Endometrium (tissue), 2 donors: ENCODE results near the gene UHRF2.
"Not testable (repeated sequence)": the region's sequence is repeated elsewhere in the genome, so short reads cannot be mapped to it uniquely, and the experiment has no call there.

Source experiments
- FAIRE-seq: peaks from 2 replicates; lab custom pipeline; 2012; peaks lifted over from hg19 to GRCh38; lab: Jason Lieb, UNC
- donor health status: control.
- donor health status: control.

The UHRF2 gene

GRCh38 chr9:6412487-6413364 is at the start of gene UHRF2:
UHRF2 (plus strand) TSS chr9:6413199; CDS start chr9:6413491, 292 bp downstream.
- no peak for FAIRE-seq

- FAIRE-seq, result no peak
These were observed 45.7 kb upstream of the UHRF2 start for GRCh38 chr9:6367128-6367890.

- FAIRE-seq, result no peak
These were observed 44.2 kb upstream of the UHRF2 start for GRCh38 chr9:6368831-6369230.

GRCh38 chr9:6381477-6382012 is 31.5 kb upstream of the UHRF2 start:
- not testable (repeated sequence) for FAIRE-seq

GRCh38 chr9:6382681-6383080 is 30.3 kb upstream of the UHRF2 start:
- no peak for FAIRE-seq

- FAIRE-seq, result no peak
These were observed 29.3 kb upstream of the UHRF2 start for GRCh38 chr9:6383551-6384225.

- no peak for FAIRE-seq
These were observed 28.3 kb upstream of the UHRF2 start for GRCh38 chr9:6384732-6385131.

- FAIRE-seq, result no peak
These were observed 13.9 kb upstream of the UHRF2 start for GRCh38 chr9:6399071-6399470.

- FAIRE-seq, result no peak
These were observed 7.6 kb upstream of the UHRF2 start for GRCh38 chr9:6405371-6405770.

GRCh38 chr9:6407778-6408177 is 5.2 kb upstream of the UHRF2 start:
- no peak for FAIRE-seq

- no peak for FAIRE-seq
These were observed 4.7 kb upstream of the UHRF2 start for GRCh38 chr9:6408320-6408719.

GRCh38 chr9:6409811-6410210 is 3.2 kb upstream of the UHRF2 start:
- FAIRE-seq, result no peak

GRCh38 chr9:6410633-6411032 is 2.4 kb upstream of the UHRF2 start:
- no peak for FAIRE-seq

GRCh38 chr9:6413365-6414246 is 607 bp downstream of the UHRF2 start:
- no peak for FAIRE-seq

- FAIRE-seq, result no peak
These were observed 1.2 kb downstream of the UHRF2 start for GRCh38 chr9:6414247-6414641.

- no peak for FAIRE-seq
These were observed 2.3 kb downstream of the UHRF2 start for GRCh38 chr9:6415266-6415665.

- FAIRE-seq, result no peak
These were observed 4.2 kb downstream of the UHRF2 start for GRCh38 chr9:6417186-6417585.

- FAIRE-seq, result no peak
These were observed 5.8 kb downstream of the UHRF2 start for GRCh38 chr9:6418764-6419163.

- no peak for FAIRE-seq
These were observed 11.9 kb downstream of the UHRF2 start for GRCh38 chr9:6424940-6425339.

GRCh38 chr9:6426117-6426516 is 13.1 kb downstream of the UHRF2 start:
- FAIRE-seq, result no peak
